D721Med (cell line): ENCODE results near the gene YJEFN3.

ENCODE experiments used
- DNase-seq: peaks from one replicate; pipeline ENCODE4 v3.0.0; 2011; ENCODE audit warnings: low spot score; ENCODE audit not compliant: insufficient read length
- FAIRE-seq: peaks from 2 replicates; lab custom pipeline; 2011; peaks lifted over from hg19 to GRCh38; lab: Jason Lieb, UNC
- CTCF ChIP-seq: IDR thresholded peaks from 2 replicates; pipeline ENCODE4 v1.5.1; 2012; ENCODE audit warnings: mild to moderate bottlenecking, control low read depth; ENCODE audit not compliant: insufficient read depth; ENCODE audit errors: missing control alignments

The YJEFN3 gene

GRCh38 chr19:19530889-19531288 lies 2.2 kb downstream of the YJEFN3 start:
- FAIRE-seq (no peak), DNase-seq (no peak)
- no peak for TF ChIP-seq CTCF

- TF ChIP-seq CTCF, result peak; percentile 94
- FAIRE-seq, result no peak
- peak; percentile 89 for DNase-seq
These were observed 3.5 kb downstream of the YJEFN3 start for GRCh38 chr19:19531951-19532805.

- DNase-seq (no peak), FAIRE-seq (no peak)
- TF ChIP-seq CTCF, result no peak
These were observed 4.3 kb downstream of the YJEFN3 start for GRCh38 chr19:19532806-19533701.

GRCh38 chr19:19533841-19534240 lies 5.1 kb downstream of the YJEFN3 start:
- no peak for FAIRE-seq
- peak; percentile 91 for DNase-seq
- TF ChIP-seq CTCF, result peak; percentile 5

- no peak for DNase-seq
- FAIRE-seq, result no peak
- TF ChIP-seq CTCF, result no peak
These were observed 6.0 kb downstream of the YJEFN3 start for GRCh38 chr19:19534556-19535265.

GRCh38 chr19:19535311-19536191 lies 6.8 kb downstream of the YJEFN3 start:
- DNase-seq (no peak), FAIRE-seq (no peak)
- no peak for TF ChIP-seq CTCF
